Measurements from ENCODE around the gene IVD. TPM values are rescaled to one million over a fixed set of nuclear protein-coding genes. Genes with fewer than 3 reads are reported as not detected.
"Not testable (repeated sequence)": the region's sequence is repeated elsewhere in the genome, so short reads cannot be mapped to it uniquely, and the experiment has no call there.

IVD gene
- total RNA-seq, 1 donor from 2014 or later: 33.4 TPM

GRCh38 chr15:40444736-40445135 lies 39.1 kb downstream of the IVD start:
- Histone ChIP-seq H3K9me3 (ENCODE audit: control insufficient read depth in 3 of 3, low read length in 3 of 3) (no peaks in the 10 kb centered on the region), H3K4me3 (ENCODE audit: low read length in 3 of 3) (no peak overlapping the region), H3K9ac (ENCODE audit: low read depth in 1 of 3, low read length in 3 of 3) (no peak overlapping the region), H3K27ac (ENCODE audit: low read depth, low read length) (no peak overlapping the region), H3K4me1 (ENCODE audit: control insufficient read depth in 3 of 3, insufficient read depth in 3 of 3, low read length in 3 of 3) (peaks cover 4 to 31% (median 15%) of the 10 kb centered on the region in 3 donors), H3K27me3 (ENCODE audit: control insufficient read depth in 3 of 3, insufficient read depth in 3 of 3, low read length in 3 of 3) (no peaks in the 10 kb centered on the region), H3K36me3 (ENCODE audit: control insufficient read depth in 3 of 3, insufficient read depth in 3 of 3, low read length in 3 of 3) (no peaks in the 10 kb centered on the region)

- Histone ChIP-seq H3K27ac (ENCODE audit: low read depth, low read length) (peak overlapping the region; percentile 36), H3K9ac (ENCODE audit: low read depth in 1 of 3, low read length in 3 of 3) (peak overlapping the region in 1 of 3 donors; percentile 5), H3K36me3 (ENCODE audit: control insufficient read depth in 3 of 3, insufficient read depth in 3 of 3, low read length in 3 of 3) (peaks cover 0 to 3% (median 0%) of the 10 kb centered on the region in 3 donors), H3K4me3 (ENCODE audit: low read length in 3 of 3) (no peak overlapping the region), H3K27me3 (ENCODE audit: control insufficient read depth in 3 of 3, insufficient read depth in 3 of 3, low read length in 3 of 3) (no peaks in the 10 kb centered on the region), H3K4me1 (ENCODE audit: control insufficient read depth in 3 of 3, insufficient read depth in 3 of 3, low read length in 3 of 3) (peaks cover 4 to 25% (median 10%) of the 10 kb centered on the region in 3 donors), H3K9me3 (ENCODE audit: control insufficient read depth in 3 of 3, low read length in 3 of 3) (no peaks in the 10 kb centered on the region)
These were observed 39.9 kb downstream of the IVD start for GRCh38 chr15:40445421-40445922.

DNA sequence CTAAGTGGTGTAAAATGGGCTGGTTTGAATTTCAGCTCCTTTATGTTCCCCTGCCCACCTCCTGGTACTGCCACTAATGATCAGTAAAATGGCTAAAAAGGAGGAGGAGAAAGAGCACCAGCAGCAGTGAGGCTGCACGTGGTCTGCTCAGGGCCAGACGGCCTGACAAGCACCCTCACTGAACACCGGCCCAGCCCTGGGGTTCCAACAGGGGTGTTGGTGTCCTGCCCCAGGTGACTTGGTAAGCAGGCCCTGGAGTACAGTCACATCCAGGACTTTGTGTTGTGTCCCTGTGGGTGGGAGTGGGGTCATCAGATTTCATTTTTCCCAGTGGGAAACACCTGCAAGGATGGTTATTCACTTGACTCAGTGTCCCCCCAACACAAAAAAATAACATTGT lies 40.5 kb downstream of the IVD start:
- no peaks in the 10 kb centered on the region for H3K9me3 ChIP-seq (ENCODE audit: control insufficient read depth in 3 of 3, low read length in 3 of 3)
- no peak overlapping the region for H3K27ac ChIP-seq (ENCODE audit: low read depth, low read length)
- H3K9ac ChIP-seq (ENCODE audit: low read depth in 1 of 3, low read length in 3 of 3): no peak overlapping the region
- H3K4me1 ChIP-seq (ENCODE audit: control insufficient read depth in 3 of 3, insufficient read depth in 3 of 3, low read length in 3 of 3): peaks cover 4 to 25% (median 10%) of the 10 kb centered on the region in 3 donors
- no peak overlapping the region for H3K4me3 ChIP-seq (ENCODE audit: low read length in 3 of 3)
- peaks cover 0 to 3% (median 0%) of the 10 kb centered on the region in 3 donors for H3K36me3 ChIP-seq (ENCODE audit: control insufficient read depth in 3 of 3, insufficient read depth in 3 of 3, low read length in 3 of 3)
- H3K27me3 ChIP-seq (ENCODE audit: control insufficient read depth in 3 of 3, insufficient read depth in 3 of 3, low read length in 3 of 3): no peaks in the 10 kb centered on the region

DNA sequence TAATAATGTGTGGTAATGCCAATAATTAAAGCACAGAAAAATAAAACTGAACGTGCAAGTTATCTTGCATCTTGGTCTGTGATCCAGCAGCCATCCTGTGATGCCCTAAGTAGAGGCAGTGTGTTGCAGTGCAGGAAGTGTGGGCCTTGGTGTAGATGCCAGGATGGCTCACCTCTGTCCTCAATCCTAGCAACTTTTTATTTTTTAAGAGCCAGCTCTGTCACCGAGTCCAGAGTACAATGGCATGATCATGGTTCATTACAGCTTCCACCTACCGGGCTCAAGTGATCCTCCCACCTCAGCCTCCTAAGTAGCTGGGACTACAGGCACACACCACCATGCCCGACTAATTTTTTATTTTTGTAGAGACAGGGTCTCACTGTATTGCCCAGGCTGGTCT lies 42.8 kb downstream of the IVD start:
- peaks cover 0 to 23% (median 6%) of the 10 kb centered on the region in 3 donors for H3K4me1 ChIP-seq (ENCODE audit: control insufficient read depth in 3 of 3, insufficient read depth in 3 of 3, low read length in 3 of 3)

DNA sequence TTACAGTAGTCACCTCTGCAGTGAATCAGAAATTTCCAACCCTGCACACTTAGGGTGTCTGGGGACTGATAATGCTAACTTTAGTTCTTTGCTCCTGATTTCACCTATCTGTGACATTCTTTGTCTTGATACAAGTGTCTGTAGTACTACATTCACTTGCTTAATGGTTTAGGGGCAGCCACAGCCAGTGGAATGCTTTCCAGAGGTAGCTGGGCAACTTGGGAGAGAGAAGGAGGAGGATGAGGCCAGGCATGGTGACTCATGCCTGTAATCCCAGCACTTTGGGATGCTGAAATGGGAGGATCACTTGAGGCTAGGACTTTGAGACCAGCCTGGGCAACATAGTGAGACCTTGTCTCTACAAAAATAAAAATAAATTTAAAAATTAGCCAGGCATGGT lies 43.7 kb downstream of the IVD start:
- Histone ChIP-seq H3K36me3 (ENCODE audit: control insufficient read depth in 3 of 3, insufficient read depth in 3 of 3, low read length in 3 of 3) (peaks cover 0 to 3% (median 0%) of the 10 kb centered on the region in 3 donors), H3K4me1 (ENCODE audit: control insufficient read depth in 3 of 3, insufficient read depth in 3 of 3, low read length in 3 of 3) (peaks cover 0 to 17% (median 3%) of the 10 kb centered on the region in 3 donors), H3K27me3 (ENCODE audit: control insufficient read depth in 3 of 3, insufficient read depth in 3 of 3, low read length in 3 of 3) (no peaks in the 10 kb centered on the region), H3K4me3 (ENCODE audit: low read length in 3 of 3) (no peak overlapping the region), H3K9me3 (ENCODE audit: control insufficient read depth in 3 of 3, low read length in 3 of 3) (no peaks in the 10 kb centered on the region), H3K27ac (ENCODE audit: low read depth, low read length) (no peak overlapping the region), H3K9ac (ENCODE audit: low read depth in 1 of 3, low read length in 3 of 3) (no peak overlapping the region)

More for the DNA sequence above, 42.8 kb downstream of the IVD start:
- Histone ChIP-seq H3K36me3 (ENCODE audit: control insufficient read depth in 3 of 3, insufficient read depth in 3 of 3, low read length in 3 of 3) (peaks cover 0 to 3% (median 0%) of the 10 kb centered on the region in 3 donors), H3K9me3 (ENCODE audit: control insufficient read depth in 3 of 3, low read length in 3 of 3) (no peaks in the 10 kb centered on the region), H3K4me3 (ENCODE audit: low read length in 3 of 3) (no peak overlapping the region), H3K27ac (ENCODE audit: low read depth, low read length) (no peak overlapping the region), H3K9ac (ENCODE audit: low read depth in 1 of 3, low read length in 3 of 3) (no peak overlapping the region), H3K27me3 (ENCODE audit: control insufficient read depth in 3 of 3, insufficient read depth in 3 of 3, low read length in 3 of 3) (no peaks in the 10 kb centered on the region)

- Histone ChIP-seq H3K27ac (ENCODE audit: low read depth, low read length) (no peak overlapping the region), H3K27me3 (ENCODE audit: control insufficient read depth in 3 of 3, insufficient read depth in 3 of 3, low read length in 3 of 3) (no peaks in the 10 kb centered on the region), H3K36me3 (ENCODE audit: control insufficient read depth in 3 of 3, insufficient read depth in 3 of 3, low read length in 3 of 3) (peaks cover 0 to 3% (median 0%) of the 10 kb centered on the region in 3 donors), H3K9ac (ENCODE audit: low read depth in 1 of 3, low read length in 3 of 3) (no peak overlapping the region), H3K4me3 (ENCODE audit: low read length in 3 of 3) (no peak overlapping the region), H3K4me1 (ENCODE audit: control insufficient read depth in 3 of 3, insufficient read depth in 3 of 3, low read length in 3 of 3) (peaks cover 4 to 25% (median 6%) of the 10 kb centered on the region in 3 donors), H3K9me3 (ENCODE audit: control insufficient read depth in 3 of 3, low read length in 3 of 3) (no peaks in the 10 kb centered on the region)
These were observed 44.5 kb downstream of the IVD start for GRCh38 chr15:40450047-40450446.

DNA sequence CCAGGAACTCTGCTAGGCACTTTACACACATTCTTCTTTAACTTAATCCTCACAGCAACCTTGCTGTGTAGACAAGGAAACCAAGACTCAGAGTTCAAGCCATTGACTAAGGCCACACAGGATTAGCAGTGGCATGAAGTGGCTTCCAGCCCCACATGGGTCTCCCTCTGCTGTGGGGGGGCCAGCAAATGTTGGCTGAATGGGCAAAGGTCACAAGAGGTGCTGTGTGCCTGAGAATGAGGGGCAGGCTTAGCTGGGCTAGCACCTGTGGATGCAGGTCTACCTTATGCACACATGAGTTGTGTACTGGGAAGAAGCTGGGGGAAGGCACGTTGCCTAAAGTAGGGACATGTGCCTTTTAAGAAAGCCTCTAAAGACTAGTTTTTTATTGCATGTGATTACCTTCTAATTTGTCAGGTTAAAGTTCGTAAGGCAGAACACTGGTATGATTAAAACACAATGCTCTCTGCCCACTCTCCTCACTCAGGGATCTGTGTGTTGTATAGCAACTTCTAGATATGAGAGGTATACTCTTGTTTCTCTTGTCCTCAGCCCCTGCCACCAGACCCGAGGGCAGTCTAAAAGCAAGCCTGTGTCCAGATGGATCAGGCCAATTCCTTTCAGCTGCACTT lies 46.0 kb downstream of the IVD start:
- no peaks in the 10 kb centered on the region for H3K9me3 ChIP-seq (ENCODE audit: control insufficient read depth in 3 of 3, low read length in 3 of 3)
- no peak overlapping the region for H3K4me3 ChIP-seq (ENCODE audit: low read length in 3 of 3)
- peaks cover 0 to 3% (median 0%) of the 10 kb centered on the region in 3 donors for H3K36me3 ChIP-seq (ENCODE audit: control insufficient read depth in 3 of 3, insufficient read depth in 3 of 3, low read length in 3 of 3)
- H3K9ac ChIP-seq (ENCODE audit: low read depth in 1 of 3, low read length in 3 of 3): peak overlapping the region in 1 of 3 donors; percentile 8
- no peak overlapping the region for H3K27ac ChIP-seq (ENCODE audit: low read depth, low read length)
- H3K27me3 ChIP-seq (ENCODE audit: control insufficient read depth in 3 of 3, insufficient read depth in 3 of 3, low read length in 3 of 3): no peaks in the 10 kb centered on the region
- peaks cover 11 to 29% (median 17%) of the 10 kb centered on the region in 3 donors for H3K4me1 ChIP-seq (ENCODE audit: control insufficient read depth in 3 of 3, insufficient read depth in 3 of 3, low read length in 3 of 3)

GRCh38 chr15:40452296-40453090 lies 46.9 kb downstream of the IVD start:
- Histone ChIP-seq H3K4me3 (ENCODE audit: low read length in 3 of 3) (no peak overlapping the region), H3K36me3 (ENCODE audit: control insufficient read depth in 3 of 3, insufficient read depth in 3 of 3, low read length in 3 of 3) (peaks cover 0 to 3% (median 0%) of the 10 kb centered on the region in 3 donors), H3K27me3 (ENCODE audit: control insufficient read depth in 3 of 3, insufficient read depth in 3 of 3, low read length in 3 of 3) (no peaks in the 10 kb centered on the region), H3K4me1 (ENCODE audit: control insufficient read depth in 3 of 3, insufficient read depth in 3 of 3, low read length in 3 of 3) (peaks cover 11 to 29% (median 17%) of the 10 kb centered on the region in 3 donors), H3K27ac (ENCODE audit: low read depth, low read length) (no peak overlapping the region), H3K9ac (ENCODE audit: low read depth in 1 of 3, low read length in 3 of 3) (peak overlapping the region in 1 of 3 donors; percentile 8), H3K9me3 (ENCODE audit: control insufficient read depth in 3 of 3, low read length in 3 of 3) (no peaks in the 10 kb centered on the region)

DNA sequence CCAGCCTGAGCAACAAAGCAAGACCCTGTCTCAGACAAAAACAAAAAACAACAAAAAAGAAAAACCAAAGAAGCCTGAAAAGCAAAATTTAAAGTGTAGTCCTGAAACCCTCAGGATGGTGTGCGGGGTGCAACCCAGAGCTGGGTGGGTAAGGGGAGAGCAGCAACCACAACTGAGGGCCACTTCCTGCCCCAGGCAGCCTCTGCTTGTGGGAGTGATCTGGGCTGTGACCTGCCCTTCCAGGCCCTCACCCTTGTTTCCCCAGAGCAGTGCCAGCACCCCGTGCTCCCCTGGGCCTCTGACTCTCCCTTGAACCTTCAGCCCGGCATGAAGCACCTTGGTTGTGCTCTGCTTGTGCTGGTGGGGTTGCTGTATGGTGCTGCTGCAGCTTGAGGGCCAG lies 48.3 kb downstream of the IVD start:
- not testable (repeated sequence) for H3K4me3 ChIP-seq (ENCODE audit: low read length in 3 of 3)

More for the DNA sequence above, 48.3 kb downstream of the IVD start:
- not testable (repeated sequence) for H3K27me3 ChIP-seq (ENCODE audit: control insufficient read depth in 3 of 3, insufficient read depth in 3 of 3, low read length in 3 of 3); H3K36me3 ChIP-seq (ENCODE audit: control insufficient read depth in 3 of 3, insufficient read depth in 3 of 3, low read length in 3 of 3); H3K27ac ChIP-seq (ENCODE audit: low read depth, low read length); H3K9ac ChIP-seq (ENCODE audit: low read depth in 1 of 3, low read length in 3 of 3); H3K9me3 ChIP-seq (ENCODE audit: control insufficient read depth in 3 of 3, low read length in 3 of 3)
- peaks cover 11 to 29% (median 17%) of the 10 kb centered on the region in 3 donors for H3K4me1 ChIP-seq (ENCODE audit: control insufficient read depth in 3 of 3, insufficient read depth in 3 of 3, low read length in 3 of 3)

Measured in skeletal muscle tissue (tissue), 4 donors.